Glutamatergic neuron (in vitro differentiated cells): Measurements from ENCODE around the gene BNIP1. TPM values are rescaled to one million over a fixed set of nuclear protein-coding genes. Genes with fewer than 3 reads are reported as not detected.
"Not testable (repeated sequence)": the region's sequence is repeated elsewhere in the genome, so short reads cannot be mapped to it uniquely, and the experiment has no call there.

Source experiments
- DNase-seq: peaks from one replicate; pipeline ENCODE4 v3.0.0; 2022
- H3K27ac Mint-ChIP-seq: one replicate; pipeline ENCODE4 v1.8.0; 2020; ENCODE audit warnings: mild to moderate bottlenecking, mixed read lengths, inconsistent platforms; ENCODE audit not compliant: unreplicated experiment
- H3K27me3 Mint-ChIP-seq: one replicate; pipeline ENCODE4 v1.8.0; 2020; ENCODE audit warnings: mild to moderate bottlenecking, moderate library complexity, mixed read lengths, inconsistent platforms; ENCODE audit not compliant: unreplicated experiment
- H3K36me3 Mint-ChIP-seq: one replicate; pipeline ENCODE4 v1.8.0; 2020; ENCODE audit warnings: mild to moderate bottlenecking, mixed read lengths, inconsistent platforms; ENCODE audit not compliant: unreplicated experiment
- H3K4me1 Mint-ChIP-seq: one replicate; pipeline ENCODE4 v1.8.0; 2020; ENCODE audit warnings: mild to moderate bottlenecking, low read depth, mixed read lengths, inconsistent platforms; ENCODE audit not compliant: unreplicated experiment
- H3K4me3 Mint-ChIP-seq: one replicate; pipeline ENCODE4 v1.8.0; 2020; ENCODE audit warnings: mild to moderate bottlenecking, mixed read lengths, inconsistent platforms; ENCODE audit not compliant: unreplicated experiment
- H3K9me3 Mint-ChIP-seq: one replicate; pipeline ENCODE4 v1.8.0; 2020; ENCODE audit warnings: mild to moderate bottlenecking, moderate library complexity, mixed read lengths, inconsistent platforms; ENCODE audit not compliant: unreplicated experiment
- total RNA-seq: library from RNA; stranded (reverse); fragmentation: NEBNext Ultra II Directional; extraction: Animal tissue kit (Norgen Biotek cat#: 25700); gene quantifications from one replicate; pipeline ENCODE4 v1.2.1, GENCODE V29; 2021; ENCODE audit not compliant: unreplicated experiment
- TF ChIP-seq, protein P1 (sequence below): fragments of 200-600 bp; sonication (generic); IDR thresholded peaks from one replicate; pipeline ENCODE4 v1.5.0; 2021; ENCODE audit not compliant: partially characterized antibody, unreplicated experiment

Gene BNIP1
- total RNA-seq, 1 donor from 2014 or later, result 12.5 TPM

DNA sequence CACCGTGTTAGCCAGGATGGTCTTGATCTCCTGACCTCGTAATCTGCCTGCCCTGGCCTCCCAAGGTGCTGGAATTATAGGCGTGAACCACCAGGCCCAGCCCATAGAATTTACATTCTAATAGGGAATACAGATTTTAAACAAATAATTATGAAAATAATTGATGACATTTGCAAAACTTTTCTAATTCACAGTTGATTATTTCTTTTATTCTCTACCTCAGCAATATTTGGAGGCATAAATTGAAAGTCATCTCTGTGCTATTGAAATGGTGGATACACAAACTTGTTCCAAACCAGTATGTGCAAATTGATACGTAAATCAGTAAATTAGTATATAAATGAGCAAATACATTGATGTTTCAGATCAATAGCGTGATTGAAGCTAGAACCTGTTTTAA, 8.2 kb downstream of the BNIP1 start:
- H3K27ac Mint-ChIP-seq, result no peak overlapping the region
- no peaks in the 10 kb centered on the region for H3K9me3 Mint-ChIP-seq
- H3K4me1 Mint-ChIP-seq, result peaks cover 1% of the 10 kb centered on the region
- no peaks in the 10 kb centered on the region for H3K27me3 Mint-ChIP-seq
- TF ChIP-seq, protein P1, sequence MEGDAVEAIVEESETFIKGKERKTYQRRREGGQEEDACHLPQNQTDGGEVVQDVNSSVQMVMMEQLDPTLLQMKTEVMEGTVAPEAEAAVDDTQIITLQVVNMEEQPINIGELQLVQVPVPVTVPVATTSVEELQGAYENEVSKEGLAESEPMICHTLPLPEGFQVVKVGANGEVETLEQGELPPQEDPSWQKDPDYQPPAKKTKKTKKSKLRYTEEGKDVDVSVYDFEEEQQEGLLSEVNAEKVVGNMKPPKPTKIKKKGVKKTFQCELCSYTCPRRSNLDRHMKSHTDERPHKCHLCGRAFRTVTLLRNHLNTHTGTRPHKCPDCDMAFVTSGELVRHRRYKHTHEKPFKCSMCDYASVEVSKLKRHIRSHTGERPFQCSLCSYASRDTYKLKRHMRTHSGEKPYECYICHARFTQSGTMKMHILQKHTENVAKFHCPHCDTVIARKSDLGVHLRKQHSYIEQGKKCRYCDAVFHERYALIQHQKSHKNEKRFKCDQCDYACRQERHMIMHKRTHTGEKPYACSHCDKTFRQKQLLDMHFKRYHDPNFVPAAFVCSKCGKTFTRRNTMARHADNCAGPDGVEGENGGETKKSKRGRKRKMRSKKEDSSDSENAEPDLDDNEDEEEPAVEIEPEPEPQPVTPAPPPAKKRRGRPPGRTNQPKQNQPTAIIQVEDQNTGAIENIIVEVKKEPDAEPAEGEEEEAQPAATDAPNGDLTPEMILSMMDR, result no peak
- no peak overlapping the region for H3K4me3 Mint-ChIP-seq
- peaks cover 10% of the 10 kb centered on the region for H3K36me3 Mint-ChIP-seq
- DNase-seq, result no peak

DNA sequence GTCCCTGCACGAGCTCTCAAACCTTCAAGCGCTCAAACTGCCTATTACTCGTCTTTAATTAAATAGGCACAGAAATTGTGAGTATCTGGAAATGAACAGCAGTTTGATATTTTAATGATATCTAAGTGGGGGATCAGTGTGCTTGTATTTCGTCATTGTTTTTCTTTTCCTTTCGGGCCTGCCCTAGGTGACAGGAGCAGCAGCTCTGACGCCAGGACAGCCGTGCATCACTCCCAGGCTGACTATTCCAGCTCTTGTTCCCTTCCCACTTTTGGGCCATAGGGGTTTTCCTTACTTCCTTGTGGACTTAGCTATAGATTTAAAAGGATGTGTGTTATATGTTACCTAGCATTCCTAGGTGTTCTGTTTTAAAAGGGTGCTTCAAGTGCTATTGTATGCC, 9.5 kb downstream of the BNIP1 start:
- TF ChIP-seq, protein P1, result no peak
- Mint-ChIP-seq H3K4me1 (peaks cover 1% of the 10 kb centered on the region), H3K4me3 (no peak overlapping the region), H3K27me3 (no peaks in the 10 kb centered on the region), H3K36me3 (peaks cover 7% of the 10 kb centered on the region), H3K27ac (no peak overlapping the region), H3K9me3 (no peaks in the 10 kb centered on the region)
- DNase-seq, result no peak

DNA sequence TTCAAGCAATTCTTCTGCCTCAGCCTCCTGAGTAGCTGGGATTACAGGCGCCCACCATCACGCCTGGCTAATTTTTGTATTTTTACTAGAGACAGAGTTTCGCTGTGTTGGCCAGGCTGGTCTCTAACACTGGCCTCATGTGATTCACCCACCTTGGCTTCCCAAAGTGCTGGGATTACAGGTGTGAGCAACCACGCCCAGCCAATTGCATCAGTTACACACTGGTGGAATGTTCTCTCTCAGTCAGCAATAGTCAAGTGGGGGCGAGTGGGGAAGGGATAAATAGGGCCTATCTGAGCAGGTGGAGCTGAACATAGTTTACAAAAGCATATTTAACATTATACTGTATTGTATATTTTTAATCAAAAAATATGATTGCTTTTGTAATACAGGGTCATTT, 10.3 kb downstream of the BNIP1 start:
- H3K27me3 Mint-ChIP-seq, H3K4me1 Mint-ChIP-seq, H3K27ac Mint-ChIP-seq, H3K9me3 Mint-ChIP-seq, DNase-seq, H3K4me3 Mint-ChIP-seq, H3K36me3 Mint-ChIP-seq: not testable (repeated sequence)

DNA sequence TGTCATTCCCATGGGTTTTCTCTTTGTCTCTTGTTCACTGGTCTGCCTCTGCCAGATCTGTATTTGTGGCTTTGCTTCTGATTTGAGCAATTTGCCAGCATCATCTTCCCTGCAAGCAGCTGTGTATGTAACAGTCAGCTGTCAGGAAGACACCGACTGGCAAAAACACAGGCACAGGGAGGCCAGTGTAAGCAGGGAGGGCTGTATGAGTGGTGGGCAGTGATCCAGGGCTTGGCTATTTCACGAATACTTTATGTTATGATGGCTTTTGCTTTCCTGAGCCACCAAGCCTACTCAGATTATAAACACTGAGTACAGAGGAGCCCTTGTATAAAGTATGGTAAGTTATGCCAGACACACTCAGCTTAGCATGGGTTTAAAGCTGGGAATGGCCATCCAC, 11.6 kb downstream of the BNIP1 start:
- no peaks in the 10 kb centered on the region for H3K36me3 Mint-ChIP-seq
- H3K27ac Mint-ChIP-seq, result peak overlapping the region; percentile 41
- no peak overlapping the region for H3K4me3 Mint-ChIP-seq
- no peaks in the 10 kb centered on the region for H3K27me3 Mint-ChIP-seq
- H3K9me3 Mint-ChIP-seq, result no peaks in the 10 kb centered on the region
- TF ChIP-seq, protein P1, result no peak
- DNase-seq, result no peak
- peaks cover 5% of the 10 kb centered on the region for H3K4me1 Mint-ChIP-seq

DNA sequence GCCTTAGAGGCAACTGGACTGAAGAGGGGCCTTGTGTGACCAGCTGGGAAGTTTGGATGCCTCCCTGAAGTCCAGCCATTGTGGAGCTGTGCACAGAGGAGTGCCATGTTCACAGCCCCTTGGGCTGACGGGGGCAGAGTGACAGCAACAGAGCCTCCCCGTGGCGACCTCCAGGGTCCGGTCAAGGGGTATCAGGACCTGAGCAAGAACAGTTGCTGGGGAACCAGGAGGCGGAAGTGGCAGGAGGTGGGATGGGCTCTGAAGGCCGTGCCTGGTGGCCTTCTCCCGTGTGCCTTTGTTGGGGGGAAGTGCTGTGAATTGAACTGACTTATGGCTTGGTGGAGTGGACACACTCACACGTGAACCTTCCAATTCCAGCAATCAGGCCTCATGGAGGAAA, 14.0 kb downstream of the BNIP1 start:
- TF ChIP-seq, protein P1, result no peak
- H3K4me3 Mint-ChIP-seq, result no peak overlapping the region
- no peak overlapping the region for H3K27ac Mint-ChIP-seq

DNA sequence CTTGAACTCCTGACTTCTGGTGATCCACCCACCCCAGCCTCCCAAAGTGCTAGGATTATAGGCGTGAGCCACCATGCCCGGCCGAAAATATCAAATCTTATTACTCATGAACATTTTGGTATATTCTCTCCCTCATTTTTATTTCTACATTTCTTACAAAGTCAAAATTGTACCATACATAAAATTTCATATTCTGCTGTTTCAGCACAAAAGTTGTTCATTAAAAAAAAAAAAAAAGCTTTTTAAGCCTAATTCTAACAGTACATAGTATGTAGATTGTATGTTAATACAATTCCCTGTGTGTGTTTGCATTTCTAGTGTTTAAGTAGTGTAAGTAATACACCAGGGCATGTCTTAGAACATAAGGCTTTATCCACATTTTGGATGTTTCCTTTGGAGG, 14.9 kb downstream of the BNIP1 start:
- Mint-ChIP-seq H3K9me3 (no peaks in the 10 kb centered on the region), H3K4me3 (no peak overlapping the region), H3K27me3 (no peaks in the 10 kb centered on the region), H3K36me3 (no peaks in the 10 kb centered on the region), H3K27ac (no peak overlapping the region), H3K4me1 (peaks cover 8% of the 10 kb centered on the region)
- no peak for DNase-seq
- TF ChIP-seq, protein P1, result no peak

More for the DNA sequence above, 14.0 kb downstream of the BNIP1 start:
- Mint-ChIP-seq H3K36me3 (no peaks in the 10 kb centered on the region), H3K4me1 (peaks cover 8% of the 10 kb centered on the region), H3K9me3 (no peaks in the 10 kb centered on the region), H3K27me3 (no peaks in the 10 kb centered on the region)
- no peak for DNase-seq
